GM12892 (cell line): ENCODE data around the gene TBC1D22A.

Experiments used
- POLR2A ChIP-seq: IDR thresholded peaks from 2 replicates; pipeline ENCODE4 v1.6.1; 2011; ENCODE audit warnings: low read depth, low read length, control low read depth
- POLR2AphosphoS5 ChIP-seq: IDR thresholded peaks from 2 replicates; pipeline ENCODE4 v1.6.1; 2011; ENCODE audit warnings: low read depth, low read length, control low read depth

DNA sequence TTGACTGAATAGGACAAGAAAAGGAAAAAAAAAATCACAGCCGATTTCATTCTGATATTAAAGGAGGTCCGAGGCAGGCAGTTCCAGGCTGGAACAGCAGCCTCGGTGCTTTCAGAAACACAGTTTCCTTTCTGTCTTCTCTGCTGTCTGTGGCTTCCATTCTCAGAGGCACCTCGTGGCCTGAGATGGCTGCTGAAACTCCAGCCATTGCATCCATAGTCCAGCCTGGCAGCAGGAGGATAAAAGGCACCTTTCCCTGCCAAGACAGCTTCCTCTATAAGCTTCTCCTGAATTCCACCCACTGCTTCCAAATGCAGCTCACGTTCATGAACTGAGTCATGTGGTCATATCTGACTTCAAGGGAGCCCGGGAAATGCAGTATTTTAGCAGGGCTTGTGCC is 390.5 kb downstream of the TBC1D22A start:
- no peak for TF ChIP-seq POLR2A
- TF ChIP-seq POLR2AphosphoS5: no peak
